Activated T-helper 2 cell treated with anti-CD3 and anti-CD28 coated beads, Interferon-gamma antibody, Interleukin-2, Interleukin-4, amounts not matched to agents 10 μg/mL and 5 μg/mL and 100 μg/mL, durations not matched to agents 14 hours and 24 hours and 36 hours (primary cell): ENCODE measurements around the gene MMP10. TPM values are rescaled to one million over a fixed set of nuclear protein-coding genes. Genes with fewer than 3 reads are reported as not detected.

Source experiments
- DNase-seq: peaks from one replicate; pipeline ENCODE4 v3.0.0; 2021; ENCODE audit warnings: low spot score
- H3K27ac Mint-ChIP-seq: one replicate; pipeline ENCODE4 v1.8.0; 2021; ENCODE audit warnings: mixed read lengths
- H3K27me3 Mint-ChIP-seq: one replicate; pipeline ENCODE4 v1.8.0; 2021; ENCODE audit warnings: low read depth, mixed read lengths
- H3K36me3 Mint-ChIP-seq: one replicate; pipeline ENCODE4 v1.8.0; 2021; ENCODE audit warnings: low read depth, mixed read lengths
- H3K4me1 Mint-ChIP-seq: one replicate; pipeline ENCODE4 v1.8.0; 2021; ENCODE audit warnings: low read depth, mixed read lengths
- H3K4me3 Mint-ChIP-seq: one replicate; pipeline ENCODE4 v1.8.0; 2021; ENCODE audit warnings: low read depth, mild to moderate bottlenecking, moderate library complexity, mixed read lengths
- H3K9me3 Mint-ChIP-seq: one replicate; pipeline ENCODE4 v1.8.0; 2021; ENCODE audit warnings: mixed read lengths
- intact Hi-C: fragments of 100-400 bp; cut with micrococcal nuclease; formaldehyde crosslinking; loops from one replicate; pipeline ENCODE4 v1.15.1; 2023
- total RNA-seq: library from RNA; stranded (reverse); gene quantifications from 2 replicates; pipeline ENCODE4 v1.2.3, GENCODE V29; 2022

Gene MMP10
- not detected in 2 replicates for total RNA-seq

GRCh38 chr11:102780491-102780918 is at the start of gene MMP10:
Gene MMP10 (minus strand): TSS chr11:102780628. CDS start chr11:102780591, 37 bp downstream.
- Mint-ChIP-seq H3K9me3 (no peaks in the 10 kb centered on the region), H3K36me3 (no peaks in the 10 kb centered on the region), H3K4me1 (no peaks in the 10 kb centered on the region), H3K27ac (no peak within 1 kb of the TSS), H3K4me3 (no peak within 1 kb of the TSS), H3K27me3 (peaks cover 2% of the 10 kb centered on the region)
- intact Hi-C loops, result no loop called here
- DNase-seq, result no peak

- intact Hi-C loops, result no loop called here
- no peaks in the 10 kb centered on the region for H3K4me1 Mint-ChIP-seq
- DNase-seq, result no peak
- no peak overlapping the region for H3K4me3 Mint-ChIP-seq
- no peaks in the 10 kb centered on the region for H3K9me3 Mint-ChIP-seq
- no peaks in the 10 kb centered on the region for H3K36me3 Mint-ChIP-seq
- H3K27ac Mint-ChIP-seq, result no peak overlapping the region
- peaks cover 23% of the 10 kb centered on the region for H3K27me3 Mint-ChIP-seq
Measured at GRCh38 chr11:102829316-102830000, 49.0 kb upstream of the MMP10 start.

- DNase-seq, result no peak
- H3K27ac Mint-ChIP-seq, result no peak overlapping the region
- no peaks in the 10 kb centered on the region for H3K4me1 Mint-ChIP-seq
- intact Hi-C loops, result no loop called here
- H3K4me3 Mint-ChIP-seq, result no peak overlapping the region
- peaks cover 1% of the 10 kb centered on the region for H3K27me3 Mint-ChIP-seq
- no peaks in the 10 kb centered on the region for H3K36me3 Mint-ChIP-seq
- H3K9me3 Mint-ChIP-seq, result no peaks in the 10 kb centered on the region
Measured at GRCh38 chr11:102824556-102824955, 44.1 kb upstream of the MMP10 start.

GRCh38 chr11:102819491-102819890 is 39.1 kb upstream of the MMP10 start:
- DNase-seq, result no peak
- intact Hi-C loops, result no loop called here
- peaks cover 5% of the 10 kb centered on the region for H3K9me3 Mint-ChIP-seq
- no peak overlapping the region for H3K27ac Mint-ChIP-seq
- H3K27me3 Mint-ChIP-seq, result no peaks in the 10 kb centered on the region
- H3K4me3 Mint-ChIP-seq, result no peak overlapping the region
- H3K36me3 Mint-ChIP-seq, result no peaks in the 10 kb centered on the region
- H3K4me1 Mint-ChIP-seq, result no peaks in the 10 kb centered on the region

GRCh38 chr11:102813484-102813883 is 33.1 kb upstream of the MMP10 start:
- H3K4me1 Mint-ChIP-seq, result no peaks in the 10 kb centered on the region
- no peak for DNase-seq
- intact Hi-C loops, result no loop called here
- no peaks in the 10 kb centered on the region for H3K36me3 Mint-ChIP-seq
- peaks cover 5% of the 10 kb centered on the region for H3K9me3 Mint-ChIP-seq
- no peaks in the 10 kb centered on the region for H3K27me3 Mint-ChIP-seq
- H3K4me3 Mint-ChIP-seq, result no peak overlapping the region
- H3K27ac Mint-ChIP-seq, result no peak overlapping the region

GRCh38 chr11:102812188-102812587 is 31.8 kb upstream of the MMP10 start:
- Mint-ChIP-seq H3K36me3 (no peaks in the 10 kb centered on the region), H3K4me3 (no peak overlapping the region), H3K27ac (no peak overlapping the region), H3K9me3 (peaks cover 5% of the 10 kb centered on the region), H3K27me3 (no peaks in the 10 kb centered on the region), H3K4me1 (no peaks in the 10 kb centered on the region)
- DNase-seq, result no peak
- intact Hi-C loops, result no loop called here

GRCh38 chr11:102810950-102811660 is 30.7 kb upstream of the MMP10 start:
- Mint-ChIP-seq H3K27ac (no peak overlapping the region), H3K27me3 (no peaks in the 10 kb centered on the region), H3K4me3 (no peak overlapping the region), H3K9me3 (no peaks in the 10 kb centered on the region), H3K4me1 (no peaks in the 10 kb centered on the region), H3K36me3 (no peaks in the 10 kb centered on the region)
- intact Hi-C loops, result no loop called here
- DNase-seq, result no peak

GRCh38 chr11:102809971-102810370 is 29.5 kb upstream of the MMP10 start:
- H3K9me3 Mint-ChIP-seq, result no peaks in the 10 kb centered on the region
- no peak for DNase-seq
- no peaks in the 10 kb centered on the region for H3K36me3 Mint-ChIP-seq
- H3K4me1 Mint-ChIP-seq, result no peaks in the 10 kb centered on the region
- intact Hi-C loops, result no loop called here
- no peak overlapping the region for H3K27ac Mint-ChIP-seq
- no peak overlapping the region for H3K4me3 Mint-ChIP-seq
- no peaks in the 10 kb centered on the region for H3K27me3 Mint-ChIP-seq

GRCh38 chr11:102807921-102808320 is 27.5 kb upstream of the MMP10 start:
- no peak overlapping the region for H3K4me3 Mint-ChIP-seq
- no peaks in the 10 kb centered on the region for H3K36me3 Mint-ChIP-seq
- H3K27me3 Mint-ChIP-seq, result no peaks in the 10 kb centered on the region
- no peaks in the 10 kb centered on the region for H3K4me1 Mint-ChIP-seq
- intact Hi-C loops, result no loop called here
- H3K27ac Mint-ChIP-seq, result no peak overlapping the region
- DNase-seq, result no peak
- H3K9me3 Mint-ChIP-seq, result no peaks in the 10 kb centered on the region

- intact Hi-C loops, result no loop called here
- no peaks in the 10 kb centered on the region for H3K27me3 Mint-ChIP-seq
Measured at GRCh38 chr11:102806296-102806695, 25.9 kb upstream of the MMP10 start.

GRCh38 chr11:102802341-102802740 is 21.9 kb upstream of the MMP10 start:
- DNase-seq, result no peak
- Mint-ChIP-seq H3K27me3 (no peaks in the 10 kb centered on the region), H3K4me1 (no peaks in the 10 kb centered on the region), H3K36me3 (no peaks in the 10 kb centered on the region), H3K27ac (no peak overlapping the region), H3K9me3 (no peaks in the 10 kb centered on the region), H3K4me3 (no peak overlapping the region)
- intact Hi-C loops, result no loop called here

More at GRCh38 chr11:102806296-102806695, 25.9 kb upstream of the MMP10 start:
- Mint-ChIP-seq H3K27ac (no peak overlapping the region), H3K4me3 (no peak overlapping the region), H3K4me1 (no peaks in the 10 kb centered on the region), H3K36me3 (no peaks in the 10 kb centered on the region), H3K9me3 (no peaks in the 10 kb centered on the region)
- no peak for DNase-seq

- H3K4me1 Mint-ChIP-seq, result no peaks in the 10 kb centered on the region
- intact Hi-C loops, result no loop called here
- H3K36me3 Mint-ChIP-seq, result no peaks in the 10 kb centered on the region
- H3K27ac Mint-ChIP-seq, result no peak overlapping the region
- H3K27me3 Mint-ChIP-seq, result no peaks in the 10 kb centered on the region
- no peak overlapping the region for H3K4me3 Mint-ChIP-seq
- no peak for DNase-seq
- H3K9me3 Mint-ChIP-seq, result no peaks in the 10 kb centered on the region
Measured at GRCh38 chr11:102800767-102801166, 20.3 kb upstream of the MMP10 start.

GRCh38 chr11:102799681-102800340 is 19.4 kb upstream of the MMP10 start:
- H3K27ac Mint-ChIP-seq, result no peak overlapping the region
- H3K27me3 Mint-ChIP-seq, result no peaks in the 10 kb centered on the region
- no peaks in the 10 kb centered on the region for H3K36me3 Mint-ChIP-seq
- DNase-seq, result no peak
- H3K9me3 Mint-ChIP-seq, result no peaks in the 10 kb centered on the region
- no peak overlapping the region for H3K4me3 Mint-ChIP-seq
- no peaks in the 10 kb centered on the region for H3K4me1 Mint-ChIP-seq
- intact Hi-C loops, result no loop called here
